DMS153 treated with DMSO at 0.1 percent for 48 hours (cell line): Measurements from ENCODE around the gene RXFP2.

ENCODE experiments used
- DNase-seq: peaks from one replicate; lab custom pipeline; 2025; ENCODE audit not compliant: unreplicated experiment; lab: John Stamatoyannopoulos, UW

The RXFP2 gene

GRCh38 chr13:31824705-31825517 is 85.6 kb downstream of the RXFP2 start:
- DNase-seq: no peak

- DNase-seq: no peak
Measured at GRCh38 chr13:31826521-31826920, 87.2 kb downstream of the RXFP2 start.

GRCh38 chr13:31827707-31828106 is 88.4 kb downstream of the RXFP2 start:
- DNase-seq: peak; percentile 14

GRCh38 chr13:31835932-31836331 is 96.6 kb downstream of the RXFP2 start:
- no peak for DNase-seq

DNA sequence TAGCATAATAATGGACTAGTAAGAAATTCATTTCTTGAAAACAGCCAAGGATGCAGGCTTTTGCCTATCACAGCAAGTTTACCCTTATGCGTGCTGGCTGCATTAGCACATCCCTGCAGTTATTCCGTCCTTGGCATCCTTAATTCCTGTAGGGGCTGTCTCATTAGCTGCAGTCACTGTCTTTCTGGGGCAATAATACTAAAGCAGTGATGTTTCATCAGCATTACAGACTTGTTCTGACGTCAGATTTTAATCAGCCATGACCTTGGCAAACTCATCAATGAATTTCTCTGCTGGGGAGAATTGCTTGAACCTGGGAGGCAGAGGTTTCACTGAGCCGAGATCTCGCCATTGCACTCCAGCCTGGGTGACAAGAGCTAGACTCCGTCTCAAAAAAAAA is 103.7 kb downstream of the RXFP2 start:
- no peak for DNase-seq

GRCh38 chr13:31846182-31846938 is 107.0 kb downstream of the RXFP2 start:
- peak; percentile 80 for DNase-seq

DNA sequence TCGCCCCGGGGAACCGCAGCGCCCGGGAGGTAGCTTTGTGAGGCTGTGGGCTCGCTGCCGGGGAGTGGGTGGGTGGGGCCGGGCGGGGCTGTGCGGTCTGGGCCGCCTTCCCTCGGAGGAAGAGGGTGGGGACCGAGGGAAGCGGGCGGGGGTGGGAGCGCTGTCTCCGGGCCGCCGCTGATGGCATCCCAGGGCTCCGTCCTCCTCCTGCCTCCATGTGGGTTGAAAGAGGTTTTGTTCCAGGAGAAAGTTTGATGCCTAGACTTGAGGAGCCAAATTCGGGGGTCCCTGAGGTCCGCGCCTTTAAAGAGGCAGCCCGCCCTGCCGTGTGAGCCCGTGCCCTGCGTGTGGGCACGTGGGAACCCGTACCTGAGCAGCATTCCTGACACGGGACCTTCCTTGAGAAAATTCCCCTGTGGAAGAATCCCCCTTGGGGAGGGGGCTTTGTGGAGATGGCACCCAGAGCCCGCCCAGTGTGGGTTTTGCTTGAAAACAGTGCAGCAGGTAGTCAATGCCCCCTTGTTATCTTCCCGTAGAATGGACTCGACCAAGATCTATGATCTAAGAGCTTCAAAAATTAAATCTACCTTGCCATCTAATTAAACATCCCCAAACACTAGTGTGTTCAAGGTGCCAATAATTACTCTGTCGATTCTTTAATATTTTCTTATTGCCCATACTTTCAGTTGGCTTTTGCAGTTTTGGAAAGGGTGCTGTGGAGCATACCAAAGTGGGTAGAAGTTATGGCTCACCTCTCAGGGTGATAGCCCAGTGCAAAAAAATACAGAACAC is 107.8 kb downstream of the RXFP2 start:
- DNase-seq: no peak

- no peak for DNase-seq
Measured at GRCh38 chr13:31848621-31849020, 109.3 kb downstream of the RXFP2 start.

- DNase-seq: no peak
Measured at GRCh38 chr13:31849206-31849605, 109.9 kb downstream of the RXFP2 start.

DNA sequence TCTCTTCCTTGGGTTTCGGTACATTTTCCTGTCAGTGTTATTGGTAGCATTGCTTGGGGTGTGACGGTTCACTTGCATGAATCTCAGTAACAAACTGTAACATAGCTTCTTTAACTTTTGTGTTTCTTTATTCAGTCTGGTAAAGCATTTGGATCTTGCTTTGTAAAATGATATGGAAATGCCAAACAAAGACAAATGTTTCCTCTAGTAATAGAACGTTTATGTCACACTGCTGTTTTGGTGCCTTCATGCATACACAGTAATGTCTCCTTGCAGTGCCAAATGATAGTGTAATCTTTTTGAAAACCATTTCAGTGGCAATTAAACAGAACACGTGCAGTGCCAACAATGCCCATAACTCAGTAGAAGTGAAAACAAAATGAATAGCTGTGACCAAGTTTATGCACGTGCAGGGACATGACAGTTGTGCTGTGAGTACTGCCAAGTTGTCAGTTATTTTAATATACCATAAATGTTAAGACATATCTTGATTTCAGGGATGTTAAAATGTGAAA is 110.8 kb downstream of the RXFP2 start:
- no peak for DNase-seq

DNA sequence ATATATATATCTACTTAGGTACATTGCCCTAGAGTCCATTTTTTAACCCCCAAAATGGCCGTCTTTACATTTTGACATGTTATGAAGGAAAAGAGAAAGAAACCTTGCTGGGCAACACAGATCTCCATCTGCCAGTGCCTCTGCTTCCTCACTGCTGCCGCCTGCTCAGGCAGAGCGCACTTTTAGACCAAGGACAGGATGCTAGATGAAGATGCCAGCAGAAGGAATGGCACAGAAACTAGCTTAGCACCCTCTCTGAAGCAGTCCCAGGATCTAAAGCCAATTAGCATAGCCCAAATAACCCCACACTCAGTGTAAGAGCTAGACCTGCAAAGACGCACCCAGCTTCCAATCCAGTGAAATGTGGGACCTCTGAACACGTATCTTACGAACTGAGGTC is 111.9 kb downstream of the RXFP2 start:
- no peak for DNase-seq
